HCT116 (cell line): ENCODE results near the gene WSCD1. TPM values are rescaled to one million over a fixed set of nuclear protein-coding genes. Genes with fewer than 3 reads are reported as not detected.

ENCODE experiments used
- ATAC-seq: fragments of 200-7000 bp; cut with Tn5 transposase; 2 replicates; pipeline ENCODE4 v1.9.1; 2020; ENCODE audit warnings: mild to moderate bottlenecking, moderate library complexity
- BruUV-seq: library from RNA; stranded (reverse); fragments of 400-500 nt; replicated peaks from 2 replicates; lab custom pipeline; 2021; lab: Mats Ljungman, UMichigan
- CTCF ChIA-PET: fragments of 300-600 bp; sonication (Branson Sonifier 250); formaldehyde crosslinking; loops from one replicate; lab custom pipeline; 2021; ENCODE audit warnings: antibody characterized with exemption; lab: Charles Lee
- POLR2A ChIA-PET: fragments of 300-600, 350-600 bp; sonication (Branson Sonifier 250); formaldehyde crosslinking; loops from one replicate; lab custom pipeline; 2021; ENCODE audit warnings: antibody characterized with exemption; lab: Charles Lee
- RAD21 ChIA-PET, 2 experiments: fragments of 300-600 bp; sonication (Branson Sonifier 250); formaldehyde crosslinking; loops; one replicate each; lab custom pipeline; 2023; ENCODE audit warnings: low total read pairs in 2 of 2; ENCODE audit not compliant: uncharacterized antibody in 2 of 2, unreplicated experiment in 2 of 2, low non-redundant PET in 1 of 2; lab: Charles Lee
- DNase-seq: peaks from one replicate; pipeline ENCODE4 v3.0.0-alpha.2; 2010; ENCODE audit warnings: low read depth, low spot score
- H2AFZ ChIP-seq: fragments of 200-600 bp; shearing (Covaris generic), sonication (generic); 2 replicates; pipeline ENCODE4 v1.6.1; 2017; ENCODE audit warnings: low read depth, mixed run types, mixed read lengths, antibody characterized with exemption, low read length; ENCODE audit not compliant: poor library complexity, severe bottlenecking
- H3K27ac ChIP-seq: 2 replicates; pipeline ENCODE4 v1.5.1; 2012; ENCODE audit warnings: low read depth, low read length
- H3K27me3 ChIP-seq: fragments of 200-600 bp; sonication (generic); 2 replicates; pipeline ENCODE4 v1.6.1; 2016; ENCODE audit warnings: mixed run types, low read length, mixed read lengths; ENCODE audit not compliant: insufficient read depth
- H3K36me3 ChIP-seq, 2 experiments: fragments of 200-500 bp in 1 of 2; fragments of 200-600 bp in 1 of 2; sonication (Bioruptor generic) in 1 of 2; sonication (generic) in 1 of 2; 2 replicates each; pipeline versions ENCODE4 v1.5.1 to v1.6.1; 2014 to 2016; ENCODE audit warnings: low read length in 2 of 2, inconsistent platforms in 1 of 2, mixed read lengths in 1 of 2, mixed run types in 1 of 2; ENCODE audit not compliant: insufficient read depth in 2 of 2, control insufficient read depth in 1 of 2
- H3K4me1 ChIP-seq, 2 experiments: fragments of 200-600 bp in 1 of 2; sonication (generic) in 1 of 2; 2 replicates each; pipeline versions ENCODE4 v1.5.1 to v1.6.1; 2012 to 2017; ENCODE audit warnings: low read length in 2 of 2, inconsistent platforms in 1 of 2, mild to moderate bottlenecking in 1 of 2, mixed read lengths in 1 of 2, mixed run types in 1 of 2, moderate library complexity in 1 of 2; ENCODE audit not compliant: insufficient read depth in 2 of 2, control insufficient read depth in 1 of 2
- H3K4me2 ChIP-seq: fragments of 200-600 bp; sonication (generic); 2 replicates; pipeline ENCODE4 v1.6.1; 2017; ENCODE audit warnings: mixed run types, low read length, mixed read lengths
- H3K4me3 ChIP-seq, 2 experiments: fragments of 200-600 bp in 1 of 2; sonication (generic) in 1 of 2; replicated peaks in 1 of 2; 2 replicates each; pipeline ENCODE4 v1.5.1; 2011 to 2016; ENCODE audit warnings: low read length in 2 of 2, control low read depth in 1 of 2, low read depth in 1 of 2, mild to moderate bottlenecking in 1 of 2, mixed read lengths in 1 of 2, mixed run types in 1 of 2
- H3K79me2 ChIP-seq: fragments of 200-600 bp; sonication (generic); 2 replicates; pipeline ENCODE4 v1.6.1; 2017; ENCODE audit warnings: mild to moderate bottlenecking, mixed run types, low read length, moderate library complexity, mixed read lengths; ENCODE audit not compliant: insufficient read depth
- H3K9ac ChIP-seq: fragments of 200-600 bp; sonication (generic); 2 replicates; pipeline ENCODE4 v1.6.1; 2016; ENCODE audit warnings: low read length, mixed read lengths
- H3K9me2 ChIP-seq: fragments of 200-600 bp; sonication (generic), shearing (Covaris generic); 2 replicates; pipeline ENCODE4 v1.6.1; 2017; ENCODE audit warnings: mixed run types, mild to moderate bottlenecking, moderate library complexity; ENCODE audit not compliant: insufficient read depth
- H3K9me3 ChIP-seq, 2 experiments: fragments of 200-500 bp in 1 of 2; fragments of 200-600 bp in 1 of 2; sonication (Bioruptor generic) in 1 of 2; sonication (generic) in 1 of 2; 2 replicates each; pipeline ENCODE4 v1.6.1; 2014 to 2017; ENCODE audit warnings: low read length in 2 of 2, mixed read lengths in 2 of 2, inconsistent platforms in 1 of 2, low read depth in 1 of 2, mild to moderate bottlenecking in 1 of 2, mixed run types in 1 of 2, moderate library complexity in 1 of 2; ENCODE audit not compliant: control insufficient read depth in 1 of 2, insufficient read depth in 1 of 2
- H4K20me1 ChIP-seq: fragments of 200-600 bp; sonication (generic), shearing (Covaris generic); 2 replicates; pipeline ENCODE4 v1.6.1; 2017; ENCODE audit warnings: mixed run types, mild to moderate bottlenecking, moderate library complexity; ENCODE audit not compliant: insufficient read depth
- CBX3 ChIP-seq: IDR thresholded peaks from 2 replicates; pipeline ENCODE4 v1.6.1; 2012; ENCODE audit warnings: low read depth
- CEBPB ChIP-seq: IDR thresholded peaks from 2 replicates; pipeline ENCODE4 v1.6.1; 2012; ENCODE audit warnings: low read depth
- EGR1 ChIP-seq: IDR thresholded peaks from 2 replicates; pipeline ENCODE4 v1.6.1; 2012; ENCODE audit warnings: low read depth
- ELF1 ChIP-seq: IDR thresholded peaks from 2 replicates; pipeline ENCODE4 v1.6.1; 2012; ENCODE audit warnings: low read depth, borderline replicate concordance
- EZH2 ChIP-seq: fragments of 200-600 bp; sonication (generic); IDR thresholded peaks from 2 replicates; pipeline ENCODE4 v1.6.1; 2017; ENCODE audit warnings: antibody characterized with exemption, mixed run types
- EZH2phosphoT487 ChIP-seq: fragments of 200-600 bp; IDR thresholded peaks from 2 replicates; pipeline ENCODE4 v1.6.1; 2018; ENCODE audit warnings: antibody characterized with exemption, borderline replicate concordance
- RAD21 ChIP-seq: IDR thresholded peaks from 2 replicates; pipeline ENCODE4 v1.6.1; 2012; ENCODE audit warnings: low read depth, mild to moderate bottlenecking
- SIN3A ChIP-seq: IDR thresholded peaks from 2 replicates; pipeline ENCODE4 v1.6.1; 2012; ENCODE audit warnings: low read depth
- SP1 ChIP-seq: IDR thresholded peaks from 2 replicates; pipeline ENCODE4 v1.6.1; 2012; ENCODE audit warnings: low read depth
- SRF ChIP-seq: IDR thresholded peaks from 2 replicates; pipeline ENCODE4 v1.6.1; 2012; ENCODE audit warnings: low read depth
- TCF7L2 ChIP-seq: IDR thresholded peaks from 2 replicates; pipeline ENCODE4 v1.7.0; 2011; ENCODE audit warnings: borderline replicate concordance, inconsistent platforms; ENCODE audit not compliant: insufficient read depth, insufficient read length; ENCODE audit errors: extremely low read depth
- ZFX ChIP-seq: fragments of 450-650 bp; IDR thresholded peaks from 2 replicates; pipeline ENCODE4 v1.6.1; 2017
- ZNF274 ChIP-seq: fragments of 200-500 bp; sonication (Bioruptor generic); IDR thresholded peaks from 2 replicates; pipeline ENCODE4 v1.6.1; 2014; ENCODE audit warnings: mild to moderate bottlenecking, low read depth, low read length, inconsistent platforms
- intact Hi-C: fragments of 100-400 bp; cut with micrococcal nuclease; formaldehyde crosslinking; loops from 2 replicates; pipeline ENCODE4 v1.10.0; 2022
- total RNA-seq: library from RNA; stranded (reverse); gene quantifications from one replicate; pipeline ENCODE4 v1.2.1, GENCODE V29; 2021; ENCODE audit not compliant: unreplicated experiment
- TF ChIP-seq, protein P1 (sequence below): IDR thresholded peaks from 2 replicates; pipeline ENCODE4 v1.6.1; 2012
- TF ChIP-seq, protein P2 (sequence below), 3 experiments: fragments of 200-600 bp in 1 of 3; sonication (generic) in 1 of 3; IDR thresholded peaks in 2 of 3; conservative IDR thresholded peaks in 1 of 3; 2 replicates each; pipeline ENCODE4 v1.5.1; 2012 to 2017; ENCODE audit warnings: low read depth in 2 of 3, low read length in 2 of 3, antibody characterized with exemption in 1 of 3, borderline replicate concordance in 1 of 3, control low read depth in 1 of 3, mild to moderate bottlenecking in 1 of 3, mixed read lengths in 1 of 3, mixed run types in 1 of 3, moderate library complexity in 1 of 3; ENCODE audit not compliant: insufficient read depth in 1 of 3
- TF ChIP-seq, protein P3 (sequence below): IDR thresholded peaks from 2 replicates; pipeline ENCODE4 v1.6.1; 2012
- TF ChIP-seq, protein P4 (sequence below): IDR thresholded peaks from 2 replicates; pipeline ENCODE4 v1.6.1; 2011; ENCODE audit warnings: mild to moderate bottlenecking, low read length, moderate library complexity; ENCODE audit not compliant: insufficient replicate concordance; ENCODE audit errors: extremely low read depth
- TF ChIP-seq, protein P5 (sequence below): IDR thresholded peaks from 2 replicates; pipeline ENCODE4 v1.6.1; 2012; ENCODE audit warnings: low read depth

WSCD1 gene
- total RNA-seq, 1 experiment from 2014 or later, result 0.15 TPM

DNA sequence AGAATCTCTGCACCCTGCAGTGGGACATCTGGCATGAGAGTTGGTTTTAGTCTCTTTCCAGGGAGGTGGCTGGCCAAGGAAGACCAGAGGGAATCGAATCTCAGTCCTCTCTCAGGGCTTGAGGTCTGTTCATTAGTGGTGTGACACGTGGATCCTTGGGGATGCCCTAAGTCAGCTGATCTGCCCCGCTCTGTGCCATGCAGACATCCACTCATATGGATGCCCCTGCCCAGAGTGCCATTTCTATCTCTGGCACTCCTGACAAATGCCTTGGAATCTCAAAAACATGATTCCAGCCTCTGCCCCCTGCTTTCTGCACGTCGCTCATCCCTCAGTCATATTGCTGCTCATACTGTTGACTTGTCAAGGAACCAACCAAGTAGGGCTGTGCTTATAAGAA, 38.8 kb downstream of the WSCD1 start:
- RAD21 ChIA-PET, result no interaction called here
- no peak overlapping the region for H3K27ac ChIP-seq
- no peaks in the 10 kb centered on the region for H3K4me1 ChIP-seq
- no peak overlapping the region for H2AFZ ChIP-seq
- no peaks in the 10 kb centered on the region for H3K9me2 ChIP-seq
- H3K79me2 ChIP-seq, result no peaks in the 10 kb centered on the region
- H3K9me3 ChIP-seq, result no peaks in the 10 kb centered on the region
- DNase-seq (no peak), ATAC-seq (no peak)
- no TSS peak for BruUV-seq
- POLR2A ChIA-PET, result no interaction called here
- no peak overlapping the region for H3K9ac ChIP-seq
- no peaks in the 10 kb centered on the region for H3K36me3 ChIP-seq
- CTCF ChIA-PET, result no interaction called here
- H4K20me1 ChIP-seq, result no peaks in the 10 kb centered on the region
- H3K4me3 ChIP-seq, result no peak overlapping the region
- intact Hi-C loops, result no loop called here
- TF ChIP-seq EGR1 (no peak), SRF (no peak), CEBPB (no peak), TCF7L2 (no peak), ZFX (no peak), EZH2 (no peak), SP1 (no peak), RAD21 (no peak), EZH2phosphoT487 (no peak), ELF1 (no peak), ZNF274 (no peak), CBX3 (no peak), SIN3A (no peak)
- TF ChIP-seq, protein P1, sequence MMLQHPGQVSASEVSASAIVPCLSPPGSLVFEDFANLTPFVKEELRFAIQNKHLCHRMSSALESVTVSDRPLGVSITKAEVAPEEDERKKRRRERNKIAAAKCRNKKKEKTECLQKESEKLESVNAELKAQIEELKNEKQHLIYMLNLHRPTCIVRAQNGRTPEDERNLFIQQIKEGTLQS, result no peak
- TF ChIP-seq, protein P2, sequence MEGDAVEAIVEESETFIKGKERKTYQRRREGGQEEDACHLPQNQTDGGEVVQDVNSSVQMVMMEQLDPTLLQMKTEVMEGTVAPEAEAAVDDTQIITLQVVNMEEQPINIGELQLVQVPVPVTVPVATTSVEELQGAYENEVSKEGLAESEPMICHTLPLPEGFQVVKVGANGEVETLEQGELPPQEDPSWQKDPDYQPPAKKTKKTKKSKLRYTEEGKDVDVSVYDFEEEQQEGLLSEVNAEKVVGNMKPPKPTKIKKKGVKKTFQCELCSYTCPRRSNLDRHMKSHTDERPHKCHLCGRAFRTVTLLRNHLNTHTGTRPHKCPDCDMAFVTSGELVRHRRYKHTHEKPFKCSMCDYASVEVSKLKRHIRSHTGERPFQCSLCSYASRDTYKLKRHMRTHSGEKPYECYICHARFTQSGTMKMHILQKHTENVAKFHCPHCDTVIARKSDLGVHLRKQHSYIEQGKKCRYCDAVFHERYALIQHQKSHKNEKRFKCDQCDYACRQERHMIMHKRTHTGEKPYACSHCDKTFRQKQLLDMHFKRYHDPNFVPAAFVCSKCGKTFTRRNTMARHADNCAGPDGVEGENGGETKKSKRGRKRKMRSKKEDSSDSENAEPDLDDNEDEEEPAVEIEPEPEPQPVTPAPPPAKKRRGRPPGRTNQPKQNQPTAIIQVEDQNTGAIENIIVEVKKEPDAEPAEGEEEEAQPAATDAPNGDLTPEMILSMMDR (IDR thresholded peaks at IDR 0.05 in 2 of 3, conservative IDR thresholded peaks at IDR 0.05 in 1 of 3; ENCODE audit: borderline replicate concordance in 1 of 3, insufficient read depth in 1 of 3, low read depth in 2 of 3, low read length in 2 of 3), result no peak
- TF ChIP-seq, protein P3, sequence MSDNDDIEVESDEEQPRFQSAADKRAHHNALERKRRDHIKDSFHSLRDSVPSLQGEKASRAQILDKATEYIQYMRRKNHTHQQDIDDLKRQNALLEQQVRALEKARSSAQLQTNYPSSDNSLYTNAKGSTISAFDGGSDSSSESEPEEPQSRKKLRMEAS, result no peak
- TF ChIP-seq, protein P4, sequence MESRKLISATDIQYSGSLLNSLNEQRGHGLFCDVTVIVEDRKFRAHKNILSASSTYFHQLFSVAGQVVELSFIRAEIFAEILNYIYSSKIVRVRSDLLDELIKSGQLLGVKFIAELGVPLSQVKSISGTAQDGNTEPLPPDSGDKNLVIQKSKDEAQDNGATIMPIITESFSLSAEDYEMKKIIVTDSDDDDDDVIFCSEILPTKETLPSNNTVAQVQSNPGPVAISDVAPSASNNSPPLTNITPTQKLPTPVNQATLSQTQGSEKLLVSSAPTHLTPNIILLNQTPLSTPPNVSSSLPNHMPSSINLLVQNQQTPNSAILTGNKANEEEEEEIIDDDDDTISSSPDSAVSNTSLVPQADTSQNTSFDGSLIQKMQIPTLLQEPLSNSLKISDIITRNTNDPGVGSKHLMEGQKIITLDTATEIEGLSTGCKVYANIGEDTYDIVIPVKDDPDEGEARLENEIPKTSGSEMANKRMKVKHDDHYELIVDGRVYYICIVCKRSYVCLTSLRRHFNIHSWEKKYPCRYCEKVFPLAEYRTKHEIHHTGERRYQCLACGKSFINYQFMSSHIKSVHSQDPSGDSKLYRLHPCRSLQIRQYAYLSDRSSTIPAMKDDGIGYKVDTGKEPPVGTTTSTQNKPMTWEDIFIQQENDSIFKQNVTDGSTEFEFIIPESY, result no peak
- TF ChIP-seq, protein P5, sequence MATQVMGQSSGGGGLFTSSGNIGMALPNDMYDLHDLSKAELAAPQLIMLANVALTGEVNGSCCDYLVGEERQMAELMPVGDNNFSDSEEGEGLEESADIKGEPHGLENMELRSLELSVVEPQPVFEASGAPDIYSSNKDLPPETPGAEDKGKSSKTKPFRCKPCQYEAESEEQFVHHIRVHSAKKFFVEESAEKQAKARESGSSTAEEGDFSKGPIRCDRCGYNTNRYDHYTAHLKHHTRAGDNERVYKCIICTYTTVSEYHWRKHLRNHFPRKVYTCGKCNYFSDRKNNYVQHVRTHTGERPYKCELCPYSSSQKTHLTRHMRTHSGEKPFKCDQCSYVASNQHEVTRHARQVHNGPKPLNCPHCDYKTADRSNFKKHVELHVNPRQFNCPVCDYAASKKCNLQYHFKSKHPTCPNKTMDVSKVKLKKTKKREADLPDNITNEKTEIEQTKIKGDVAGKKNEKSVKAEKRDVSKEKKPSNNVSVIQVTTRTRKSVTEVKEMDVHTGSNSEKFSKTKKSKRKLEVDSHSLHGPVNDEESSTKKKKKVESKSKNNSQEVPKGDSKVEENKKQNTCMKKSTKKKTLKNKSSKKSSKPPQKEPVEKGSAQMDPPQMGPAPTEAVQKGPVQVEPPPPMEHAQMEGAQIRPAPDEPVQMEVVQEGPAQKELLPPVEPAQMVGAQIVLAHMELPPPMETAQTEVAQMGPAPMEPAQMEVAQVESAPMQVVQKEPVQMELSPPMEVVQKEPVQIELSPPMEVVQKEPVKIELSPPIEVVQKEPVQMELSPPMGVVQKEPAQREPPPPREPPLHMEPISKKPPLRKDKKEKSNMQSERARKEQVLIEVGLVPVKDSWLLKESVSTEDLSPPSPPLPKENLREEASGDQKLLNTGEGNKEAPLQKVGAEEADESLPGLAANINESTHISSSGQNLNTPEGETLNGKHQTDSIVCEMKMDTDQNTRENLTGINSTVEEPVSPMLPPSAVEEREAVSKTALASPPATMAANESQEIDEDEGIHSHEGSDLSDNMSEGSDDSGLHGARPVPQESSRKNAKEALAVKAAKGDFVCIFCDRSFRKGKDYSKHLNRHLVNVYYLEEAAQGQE, result no peak
- H3K27me3 ChIP-seq, result peaks cover 50% of the 10 kb centered on the region
- no peak overlapping the region for H3K4me2 ChIP-seq
